ENCODE results near the gene SUPT6H.

GRCh38 chr17:28613931-28614381, 48.0 kb upstream of the SUPT6H start, which contains the start of gene RSKR:
- no peak for TF ChIP-seq MAX (CRISPR knock-in tag; IDR thresholded peaks at IDR 0.05)
- no peak for TF ChIP-seq E2F1 (CRISPR knock-in tag; IDR thresholded peaks at IDR 0.05)
